ENCODE measurements around the gene CCDC38. TPM values are rescaled to one million over a fixed set of nuclear protein-coding genes. Genes with fewer than 3 reads are reported as not detected.
A peak's percentile ranks its signal among the peaks of the same experiment; 100 is the strongest.
"Not testable (repeated sequence)": the region's sequence is repeated elsewhere in the genome, so short reads cannot be mapped to it uniquely, and the experiment has no call there.

The CCDC38 gene
- total RNA-seq, 1 donor, result under 0.01 TPM

GRCh38 chr12:95970905-95971304 lies 28.5 kb upstream of the CCDC38 start:
- no peaks in the 10 kb centered on the region for H3K79me2 ChIP-seq (ENCODE audit: insufficient read depth, low read length)
- DNase-seq (ENCODE audit: insufficient read length, low spot score, missing footprints), result peak; percentile 31

GRCh38 chr12:95969116-95969515 lies 26.7 kb upstream of the CCDC38 start:
- not testable (repeated sequence) for H3K79me2 ChIP-seq (ENCODE audit: insufficient read depth, low read length); H3K4me3 ChIP-seq (ENCODE audit: insufficient read depth, low read length); H3K27me3 ChIP-seq (ENCODE audit: insufficient read depth, low read length); H3K9me3 ChIP-seq (ENCODE audit: low read depth, low read length); H4K20me1 ChIP-seq (ENCODE audit: insufficient read depth, low read length); H3K4me2 ChIP-seq (ENCODE audit: insufficient read depth, low read length); H2AFZ ChIP-seq (ENCODE audit: low read length); DNase-seq (ENCODE audit: insufficient read length, low spot score, missing footprints); H3K36me3 ChIP-seq (ENCODE audit: insufficient read depth, low read length); H3K4me1 ChIP-seq (ENCODE audit: insufficient read depth, low read length); H3K27ac ChIP-seq (ENCODE audit: low read depth, low read length)

More at GRCh38 chr12:95970905-95971304, 28.5 kb upstream of the CCDC38 start:
- no peaks in the 10 kb centered on the region for H3K27me3 ChIP-seq (ENCODE audit: insufficient read depth, low read length)
- no peaks in the 10 kb centered on the region for H4K20me1 ChIP-seq (ENCODE audit: insufficient read depth, low read length)
- no peak for TF ChIP-seq CTCF (IDR thresholded peaks at IDR 0.05; ENCODE audit: extremely low read depth, low read depth, low read length)
- no peak overlapping the region for H2AFZ ChIP-seq (ENCODE audit: low read length)
- no peaks in the 10 kb centered on the region for H3K4me1 ChIP-seq (ENCODE audit: insufficient read depth, low read length)
- no peak overlapping the region for H3K4me3 ChIP-seq (ENCODE audit: insufficient read depth, low read length)
- H3K9me3 ChIP-seq (ENCODE audit: low read depth, low read length), result no peaks in the 10 kb centered on the region
- H3K4me2 ChIP-seq (ENCODE audit: insufficient read depth, low read length), result no peak overlapping the region
- H3K27ac ChIP-seq (ENCODE audit: low read depth, low read length), result no peak overlapping the region
- H3K36me3 ChIP-seq (ENCODE audit: insufficient read depth, low read length), result no peaks in the 10 kb centered on the region

GRCh38 chr12:95967301-95967700 lies 24.9 kb upstream of the CCDC38 start:
- Histone ChIP-seq H3K79me2 (ENCODE audit: insufficient read depth, low read length) (no peaks in the 10 kb centered on the region), H3K4me2 (ENCODE audit: insufficient read depth, low read length) (no peak overlapping the region), H4K20me1 (ENCODE audit: insufficient read depth, low read length) (no peaks in the 10 kb centered on the region)

GRCh38 chr12:95966287-95966870 lies 24.0 kb upstream of the CCDC38 start:
- Histone ChIP-seq H3K36me3 (ENCODE audit: insufficient read depth, low read length) (no peaks in the 10 kb centered on the region), H3K27me3 (ENCODE audit: insufficient read depth, low read length) (peaks cover 3% of the 10 kb centered on the region), H2AFZ (ENCODE audit: low read length) (no peak overlapping the region), H3K27ac (ENCODE audit: low read depth, low read length) (no peak overlapping the region), H3K9me3 (ENCODE audit: low read depth, low read length) (no peaks in the 10 kb centered on the region), H4K20me1 (ENCODE audit: insufficient read depth, low read length) (no peaks in the 10 kb centered on the region), H3K4me2 (ENCODE audit: insufficient read depth, low read length) (no peak overlapping the region), H3K4me3 (ENCODE audit: insufficient read depth, low read length) (no peak overlapping the region), H3K4me1 (ENCODE audit: insufficient read depth, low read length) (no peaks in the 10 kb centered on the region), H3K79me2 (ENCODE audit: insufficient read depth, low read length) (no peaks in the 10 kb centered on the region)
- TF ChIP-seq CTCF (IDR thresholded peaks at IDR 0.05; ENCODE audit: extremely low read depth, low read depth, low read length), result no peak
- DNase-seq (ENCODE audit: insufficient read length, low spot score, missing footprints), result no peak

More at GRCh38 chr12:95967301-95967700, 24.9 kb upstream of the CCDC38 start:
- no peak overlapping the region for H2AFZ ChIP-seq (ENCODE audit: low read length)
- no peaks in the 10 kb centered on the region for H3K4me1 ChIP-seq (ENCODE audit: insufficient read depth, low read length)
- DNase-seq (ENCODE audit: insufficient read length, low spot score, missing footprints), result no peak
- no peaks in the 10 kb centered on the region for H3K36me3 ChIP-seq (ENCODE audit: insufficient read depth, low read length)
- TF ChIP-seq CTCF (IDR thresholded peaks at IDR 0.05; ENCODE audit: extremely low read depth, low read depth, low read length), result no peak
- H3K4me3 ChIP-seq (ENCODE audit: insufficient read depth, low read length), result no peak overlapping the region
- peaks cover 2% of the 10 kb centered on the region for H3K27me3 ChIP-seq (ENCODE audit: insufficient read depth, low read length)
- no peaks in the 10 kb centered on the region for H3K9me3 ChIP-seq (ENCODE audit: low read depth, low read length)
- H3K27ac ChIP-seq (ENCODE audit: low read depth, low read length), result no peak overlapping the region
